Measurements from ENCODE around the gene DKK1.

Gene DKK1

GRCh38 chr10:52335665-52336064 lies 21.6 kb downstream of the DKK1 start:
- Histone ChIP-seq H3K36me3 (ENCODE audit: control insufficient read depth in 2 of 2, insufficient read depth in 1 of 2, low read length in 2 of 2) (no peaks in the 10 kb centered on the region), H3K4me3 (ENCODE audit: low read depth, low read length) (no peak overlapping the region), H3K27ac (ENCODE audit: extremely low read depth, low read depth, low read length) (no peak overlapping the region), H3K4me1 (ENCODE audit: control insufficient read depth, insufficient read depth, low read length) (no peaks in the 10 kb centered on the region), H3K9me3 (ENCODE audit: control insufficient read depth, insufficient read depth, low read depth, low read length) (no peaks in the 10 kb centered on the region)
- no peak for TF ChIP-seq ZNF175 (tag by site-specific recombination; IDR thresholded peaks at IDR 0.05)
- no peak for TF ChIP-seq PBX3 (CRISPR knock-in tag; IDR thresholded peaks at IDR 0.05)
- no peak for TF ChIP-seq ZNF335 (tag by site-specific recombination; conservative IDR thresholded peaks at IDR 0.05)
- POLR2A ChIA-PET: no interaction called here
- CTCF ChIA-PET: interaction anchor here (0.6 to 1.0 kb wide), 2 partner anchors 96 to 140 kb away, joined by 3 read pairs; no protein-coding TSS in a partner anchor

GRCh38 chr10:52337225-52337624 lies 23.1 kb downstream of the DKK1 start:
- Histone ChIP-seq H3K9me3 (ENCODE audit: control insufficient read depth, insufficient read depth, low read depth, low read length) (no peaks in the 10 kb centered on the region), H3K27ac (ENCODE audit: extremely low read depth, low read depth, low read length) (no peak overlapping the region), H3K4me1 (ENCODE audit: control insufficient read depth, insufficient read depth, low read length) (no peaks in the 10 kb centered on the region), H3K36me3 (ENCODE audit: control insufficient read depth in 2 of 2, insufficient read depth in 1 of 2, low read length in 2 of 2) (no peaks in the 10 kb centered on the region), H3K4me3 (ENCODE audit: low read depth, low read length) (no peak overlapping the region)
- CTCF ChIA-PET: interaction anchor here (0.8 to 1.3 kb wide), 2 partner anchors 29 to 213 kb away, joined by 3 to 4 read pairs; no protein-coding TSS in a partner anchor
- TF ChIP-seq ZNF132 (tag by site-specific recombination; IDR thresholded peaks at IDR 0.05; ENCODE audit: borderline replicate concordance) (no peak), ZNF654 (tag by site-specific recombination; IDR thresholded peaks at IDR 0.05; ENCODE audit: low read depth) (no peak), ZSCAN18 (tag by site-specific recombination; IDR thresholded peaks at IDR 0.05) (no peak), ZNF449 (tag by site-specific recombination; IDR thresholded peaks at IDR 0.05) (no peak), KLF7 (tag by site-specific recombination; IDR thresholded peaks at IDR 0.05; ENCODE audit: borderline replicate concordance) (no peak), ZNF292 (tag by site-specific recombination; IDR thresholded peaks at IDR 0.05; ENCODE audit: borderline replicate concordance, low read depth) (no peak), ZBTB44 (tag by site-specific recombination; IDR thresholded peaks at IDR 0.05) (no peak), ZNF664 (tag by site-specific recombination; IDR thresholded peaks at IDR 0.05) (no peak), ZNF530 (tag by site-specific recombination; IDR thresholded peaks at IDR 0.05; ENCODE audit: low read depth) (no peak), ZNF19 (tag by site-specific recombination; IDR thresholded peaks at IDR 0.05; ENCODE audit: low read depth) (no peak), PBX3 (CRISPR knock-in tag; IDR thresholded peaks at IDR 0.05) (no peak), ZNF18 (tag by site-specific recombination; IDR thresholded peaks at IDR 0.05) (no peak), ZNF776 (tag by site-specific recombination; IDR thresholded peaks at IDR 0.05; ENCODE audit: borderline replicate concordance) (no peak), ZBTB10 (tag by site-specific recombination; IDR thresholded peaks at IDR 0.05) (no peak)
- POLR2A ChIA-PET: no interaction called here
